ENCODE measurements around the gene TAF1B. TPM values are rescaled to one million over a fixed set of nuclear protein-coding genes. Genes with fewer than 3 reads are reported as not detected.

The TAF1B gene
- total RNA-seq, 6 experiments from 2014 or later: 4.8 to 8.1 (median 6.6) TPM

DNA sequence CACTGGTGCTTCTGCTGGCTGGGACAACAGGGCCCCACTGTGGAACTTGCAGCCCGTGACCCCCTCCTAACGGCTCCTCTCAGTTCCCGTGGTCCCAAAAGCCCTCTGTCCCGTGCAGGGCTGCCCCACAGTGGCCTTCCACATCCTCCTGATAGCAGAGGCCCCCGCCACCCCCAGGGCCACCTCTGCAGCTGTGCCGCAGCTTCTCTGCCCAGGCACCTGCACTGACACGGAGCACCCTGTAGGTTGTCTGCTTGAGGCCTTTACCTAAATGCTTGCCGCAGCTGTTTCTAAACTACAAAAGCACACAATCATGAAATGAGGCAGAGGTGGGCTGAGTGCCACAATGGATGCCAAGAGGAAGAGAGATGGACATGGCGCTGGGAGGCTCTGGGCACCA is 94.7 kb downstream of the TAF1B start:
- Histone ChIP-seq H3K27ac (no peak overlapping the region), H3K4me3 (no peak overlapping the region), H3K9me3 (no peaks in the 10 kb centered on the region), H3K36me3 (peaks cover 0 to 13% (median 1%) of the 10 kb centered on the region in 4 donors), H3K27me3 (no peaks in the 10 kb centered on the region), H3K4me1 (no peaks in the 10 kb centered on the region)
- intact Hi-C loops (cut with DNase I): no loop called here
- DNase-seq: no peak
- no peak for ATAC-seq
- WGBS (ENCODE audit: insufficient coverage, low coverage, low lambda C conversion rate, missing lambda C conversion rate): 92% methylated on average over 4 of the region's 9 CpGs
- TF ChIP-seq, protein P1, sequence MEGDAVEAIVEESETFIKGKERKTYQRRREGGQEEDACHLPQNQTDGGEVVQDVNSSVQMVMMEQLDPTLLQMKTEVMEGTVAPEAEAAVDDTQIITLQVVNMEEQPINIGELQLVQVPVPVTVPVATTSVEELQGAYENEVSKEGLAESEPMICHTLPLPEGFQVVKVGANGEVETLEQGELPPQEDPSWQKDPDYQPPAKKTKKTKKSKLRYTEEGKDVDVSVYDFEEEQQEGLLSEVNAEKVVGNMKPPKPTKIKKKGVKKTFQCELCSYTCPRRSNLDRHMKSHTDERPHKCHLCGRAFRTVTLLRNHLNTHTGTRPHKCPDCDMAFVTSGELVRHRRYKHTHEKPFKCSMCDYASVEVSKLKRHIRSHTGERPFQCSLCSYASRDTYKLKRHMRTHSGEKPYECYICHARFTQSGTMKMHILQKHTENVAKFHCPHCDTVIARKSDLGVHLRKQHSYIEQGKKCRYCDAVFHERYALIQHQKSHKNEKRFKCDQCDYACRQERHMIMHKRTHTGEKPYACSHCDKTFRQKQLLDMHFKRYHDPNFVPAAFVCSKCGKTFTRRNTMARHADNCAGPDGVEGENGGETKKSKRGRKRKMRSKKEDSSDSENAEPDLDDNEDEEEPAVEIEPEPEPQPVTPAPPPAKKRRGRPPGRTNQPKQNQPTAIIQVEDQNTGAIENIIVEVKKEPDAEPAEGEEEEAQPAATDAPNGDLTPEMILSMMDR (IDR thresholded peaks at IDR 0.05): no peak
- TF ChIP-seq POLR2A (IDR thresholded peaks at IDR 0.05): no peak

DNA sequence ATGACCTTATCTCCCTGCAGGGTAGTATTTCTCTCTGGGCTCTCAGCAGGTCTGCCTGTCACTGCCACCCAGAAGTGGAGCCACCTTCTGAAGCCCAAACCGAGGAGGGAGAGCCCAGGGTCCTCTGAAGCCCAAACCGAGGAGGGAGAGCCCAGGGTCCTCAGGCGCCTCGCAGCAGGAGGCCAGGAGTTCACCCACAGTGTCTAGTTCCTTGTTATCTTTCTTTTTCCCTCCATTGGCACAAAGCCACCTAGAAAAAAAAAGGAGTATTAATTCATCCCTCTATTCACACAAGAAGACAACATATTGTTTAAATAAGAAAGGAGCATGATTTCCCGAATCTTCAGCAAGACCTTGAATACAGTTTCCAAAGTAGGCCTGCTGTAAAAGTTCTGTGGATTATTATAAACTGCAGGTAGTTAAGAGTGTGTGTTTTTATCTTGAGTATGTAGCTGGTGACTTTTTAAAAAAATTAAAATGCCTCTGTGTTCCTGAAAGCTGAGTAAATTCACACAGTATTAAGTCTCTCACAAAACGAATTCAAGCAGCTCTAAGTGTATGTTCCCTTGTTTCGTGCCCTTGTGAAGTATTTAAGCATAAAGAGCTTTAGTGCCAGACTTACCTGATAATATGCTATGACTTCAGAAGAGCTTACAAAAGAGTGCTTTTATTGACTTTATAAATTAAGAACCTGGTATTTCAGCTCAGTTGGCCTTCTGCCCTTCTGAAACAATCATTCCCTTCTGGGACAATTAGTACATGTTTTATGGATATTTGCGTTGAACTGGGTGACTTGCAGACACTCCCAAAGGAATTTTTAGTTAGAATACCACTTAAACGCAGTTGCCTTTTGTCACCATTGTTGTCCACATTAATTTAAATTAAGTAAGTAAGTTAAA is 96.6 kb downstream of the TAF1B start:
- Histone ChIP-seq H3K4me1 (no peaks in the 10 kb centered on the region), H3K27me3 (no peaks in the 10 kb centered on the region), H3K4me3 (no peak overlapping the region), H3K36me3 (no peaks in the 10 kb centered on the region), H3K27ac (no peak overlapping the region), H3K9me3 (no peaks in the 10 kb centered on the region)
- TF ChIP-seq POLR2A (IDR thresholded peaks at IDR 0.05): no peak
- TF ChIP-seq, protein P1 (IDR thresholded peaks at IDR 0.05): no peak
- no peak for DNase-seq
- intact Hi-C loops (cut with DNase I): loop anchor here in 1 of 2 donors (10.0 kb wide), 1 partner anchor 135 kb away; no protein-coding TSS in a partner anchor
- 72% methylated on average over 8 of the region's 9 CpGs for WGBS (ENCODE audit: insufficient coverage, low coverage, low lambda C conversion rate, missing lambda C conversion rate)
- ATAC-seq: peak in 1 of 4 donors; percentile 10

DNA sequence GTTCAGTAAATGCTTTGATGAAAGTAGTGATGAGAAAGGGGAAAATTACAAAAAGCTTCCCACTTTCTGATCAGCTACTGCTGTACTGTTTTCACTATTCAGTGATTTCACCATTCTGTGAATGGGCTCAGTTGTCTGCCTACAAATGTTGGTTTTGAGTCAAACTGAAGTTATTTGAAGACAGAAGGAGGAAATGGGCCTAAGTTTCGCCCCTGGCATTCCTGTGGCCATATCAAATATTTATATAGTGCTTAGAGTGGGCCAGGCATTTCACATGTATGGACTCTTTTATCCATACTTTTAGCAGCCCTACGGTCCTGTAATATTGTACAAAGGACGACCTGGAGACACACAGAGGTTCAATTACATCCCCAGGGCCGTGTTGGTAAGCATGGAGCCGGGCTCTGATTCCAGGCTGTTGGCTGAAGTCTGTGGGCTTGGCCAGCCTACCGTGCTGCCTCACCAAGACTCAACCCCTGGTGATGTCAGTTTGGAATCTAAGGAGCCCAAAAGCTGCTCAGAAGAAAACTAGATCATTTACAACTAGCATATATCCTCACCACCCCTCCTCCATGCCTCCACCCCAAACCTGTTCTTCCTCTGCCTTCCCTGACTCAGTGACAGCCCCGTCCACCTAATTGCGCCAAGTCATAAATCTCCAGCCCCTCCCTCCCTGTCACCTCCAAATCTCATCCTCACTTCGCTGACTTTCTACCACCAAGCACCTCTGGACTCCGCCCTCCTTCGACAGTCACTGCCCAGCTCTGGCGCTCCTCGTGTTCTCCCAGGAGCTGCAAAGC is 98.1 kb downstream of the TAF1B start:
- intact Hi-C loops (cut with DNase I): loop anchor here in 1 of 2 donors (10.0 kb wide), 1 partner anchor 137 kb away; no protein-coding TSS in a partner anchor
- Histone ChIP-seq H3K36me3 (no peaks in the 10 kb centered on the region), H3K27ac (no peak overlapping the region), H3K4me1 (no peaks in the 10 kb centered on the region), H3K4me3 (no peak overlapping the region), H3K27me3 (no peaks in the 10 kb centered on the region), H3K9me3 (no peaks in the 10 kb centered on the region)
- DNase-seq (no peak), ATAC-seq (no peak)
- TF ChIP-seq POLR2A (IDR thresholded peaks at IDR 0.05): no peak
- WGBS (ENCODE audit: insufficient coverage, low coverage, low lambda C conversion rate, missing lambda C conversion rate): 79% methylated on average over 9 of the region's 13 CpGs

DNA sequence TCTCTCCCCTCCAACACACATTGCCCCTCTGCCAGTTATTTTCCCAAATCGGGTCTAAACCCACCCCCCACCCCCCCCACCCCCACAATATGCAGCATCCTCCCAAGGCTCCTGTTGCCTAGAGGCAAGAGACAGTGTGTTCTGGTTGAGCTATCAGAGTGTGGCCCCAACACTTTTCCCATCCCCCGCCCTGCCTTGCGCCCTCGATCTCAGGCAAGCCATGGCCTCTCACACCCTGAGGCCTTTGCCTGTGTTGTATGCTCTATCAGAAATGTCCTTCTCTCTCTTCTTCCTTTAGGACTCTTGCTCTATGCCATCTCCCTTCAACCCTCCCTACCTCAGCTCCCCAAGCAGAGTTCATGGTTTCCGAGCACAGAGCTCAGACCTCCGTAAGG is 98.7 kb downstream of the TAF1B start:
- Histone ChIP-seq H3K4me3 (no peak overlapping the region), H3K27ac (no peak overlapping the region), H3K4me1 (no peaks in the 10 kb centered on the region), H3K36me3 (no peaks in the 10 kb centered on the region), H3K9me3 (no peaks in the 10 kb centered on the region), H3K27me3 (no peaks in the 10 kb centered on the region)
- WGBS (ENCODE audit: insufficient coverage, low coverage, low lambda C conversion rate, missing lambda C conversion rate): 74% methylated on average over 6 of the region's 6 CpGs
- DNase-seq (no peak), ATAC-seq (no peak)
- TF ChIP-seq, protein P1 (IDR thresholded peaks at IDR 0.05): no peak
- no peak for TF ChIP-seq POLR2A (IDR thresholded peaks at IDR 0.05)
- intact Hi-C loops (cut with DNase I): loop anchor here in 1 of 2 donors (10.0 kb wide), 1 partner anchor 137 kb away; no protein-coding TSS in a partner anchor
